COLO829 (cell line): Measurements from ENCODE around the gene CFAP45.

Experiments
- DNase-seq: peaks from one replicate; pipeline ENCODE4 v3.0.0; 2012; ENCODE audit warnings: low spot score

The CFAP45 gene

GRCh38 chr1:159900086-159900680 is at the start of gene CFAP45:
Gene CFAP45, minus strand, starts transcription at chr1:159900165. Its CDS starts 67 bp downstream, at chr1:159900098.
- no peak for DNase-seq

- no peak for DNase-seq
These were observed 49.2 kb upstream of the CFAP45 start for GRCh38 chr1:159949123-159949522.

- no peak for DNase-seq
These were observed 48.0 kb upstream of the CFAP45 start for GRCh38 chr1:159947942-159948341.

GRCh38 chr1:159946242-159947187 is 46.5 kb upstream of the CFAP45 start:
- DNase-seq: no peak

- no peak for DNase-seq
These were observed 45.7 kb upstream of the CFAP45 start, which contains the start of gene IGSF9 for GRCh38 chr1:159945483-159946241. Gene IGSF9, minus strand, starts transcription at chr1:159945613. Its CDS starts 2,159 bp downstream, at chr1:159943454.

- no peak for DNase-seq
These were observed 44.9 kb upstream of the CFAP45 start for GRCh38 chr1:159944623-159945455.

GRCh38 chr1:159943908-159944622 is 44.1 kb upstream of the CFAP45 start:
- DNase-seq: no peak

GRCh38 chr1:159943278-159943640 is 43.3 kb upstream of the CFAP45 start:
- DNase-seq: no peak

GRCh38 chr1:159942632-159943277 is 42.8 kb upstream of the CFAP45 start:
- DNase-seq: no peak

- DNase-seq: no peak
These were observed 41.9 kb upstream of the CFAP45 start for GRCh38 chr1:159941591-159942560.

- DNase-seq: no peak
These were observed 41.2 kb upstream of the CFAP45 start for GRCh38 chr1:159941141-159941540.

- DNase-seq: no peak
These were observed 40.1 kb upstream of the CFAP45 start for GRCh38 chr1:159940006-159940620.

GRCh38 chr1:159939678-159940002 is 39.7 kb upstream of the CFAP45 start:
- DNase-seq: no peak

GRCh38 chr1:159938905-159939677 is 39.1 kb upstream of the CFAP45 start:
- no peak for DNase-seq

GRCh38 chr1:159938211-159938852 is 38.4 kb upstream of the CFAP45 start:
- DNase-seq: no peak

- no peak for DNase-seq
These were observed 37.2 kb upstream of the CFAP45 start for GRCh38 chr1:159937054-159937750.
